ENCODE results near the gene RIPK3. TPM values are rescaled to one million over a fixed set of nuclear protein-coding genes. Genes with fewer than 3 reads are reported as not detected.

RIPK3 gene
- total and polyA plus RNA-seq, 2 of the 8 experiments (the other 6 are each of a cell fraction or from before 2014, with no cell fraction given), result 0.24 to 0.39 TPM

DNA sequence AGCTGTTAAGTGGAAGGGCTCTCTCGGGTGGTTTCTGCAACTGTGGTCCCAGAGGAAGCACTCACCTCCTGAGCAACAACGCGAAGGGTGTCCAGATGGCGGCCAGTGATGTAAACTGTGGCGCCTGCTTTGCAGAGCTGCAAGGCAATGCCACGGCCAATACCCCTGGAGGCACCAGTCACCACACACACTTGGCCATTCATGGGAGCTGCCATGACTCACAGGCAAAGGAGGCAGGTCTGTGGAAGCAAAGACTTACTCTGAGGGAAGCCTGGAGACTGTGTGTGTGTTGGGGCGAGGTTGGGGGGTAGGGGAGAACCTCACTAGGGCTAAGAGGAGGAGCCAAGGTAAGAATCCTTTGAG is 40.9 kb downstream of the RIPK3 start (continued):
- TF ChIP-seq, protein P1, sequence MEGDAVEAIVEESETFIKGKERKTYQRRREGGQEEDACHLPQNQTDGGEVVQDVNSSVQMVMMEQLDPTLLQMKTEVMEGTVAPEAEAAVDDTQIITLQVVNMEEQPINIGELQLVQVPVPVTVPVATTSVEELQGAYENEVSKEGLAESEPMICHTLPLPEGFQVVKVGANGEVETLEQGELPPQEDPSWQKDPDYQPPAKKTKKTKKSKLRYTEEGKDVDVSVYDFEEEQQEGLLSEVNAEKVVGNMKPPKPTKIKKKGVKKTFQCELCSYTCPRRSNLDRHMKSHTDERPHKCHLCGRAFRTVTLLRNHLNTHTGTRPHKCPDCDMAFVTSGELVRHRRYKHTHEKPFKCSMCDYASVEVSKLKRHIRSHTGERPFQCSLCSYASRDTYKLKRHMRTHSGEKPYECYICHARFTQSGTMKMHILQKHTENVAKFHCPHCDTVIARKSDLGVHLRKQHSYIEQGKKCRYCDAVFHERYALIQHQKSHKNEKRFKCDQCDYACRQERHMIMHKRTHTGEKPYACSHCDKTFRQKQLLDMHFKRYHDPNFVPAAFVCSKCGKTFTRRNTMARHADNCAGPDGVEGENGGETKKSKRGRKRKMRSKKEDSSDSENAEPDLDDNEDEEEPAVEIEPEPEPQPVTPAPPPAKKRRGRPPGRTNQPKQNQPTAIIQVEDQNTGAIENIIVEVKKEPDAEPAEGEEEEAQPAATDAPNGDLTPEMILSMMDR (IDR thresholded peaks at IDR 0.05; ENCODE audit: control extremely low read depth in 1 of 3, insufficient read depth in 1 of 3, low read depth in 1 of 3, low read length in 3 of 3), result no peak
- no peak for TF ChIP-seq TBP (IDR thresholded peaks at IDR 0.05; ENCODE audit: low read depth, low read length)
- no peak for TF ChIP-seq RNF2 (IDR thresholded peaks at IDR 0.05; ENCODE audit: borderline replicate concordance, low read depth, low read length, missing control alignments, poor library complexity, severe bottlenecking)
